GM18511 (cell line): ENCODE results near the gene SGF29.
"Not testable (repeated sequence)": the region's sequence is repeated elsewhere in the genome, so short reads cannot be mapped to it uniquely, and the experiment has no call there.

Experiments used
- ATAC-seq: cut with Tn5 transposase; IDR thresholded peaks from one replicate; pipeline ENCODE4 v1.9.1; 2021; ENCODE audit warnings: mild to moderate bottlenecking, moderate library complexity; ENCODE audit not compliant: unreplicated experiment

The SGF29 gene

DNA sequence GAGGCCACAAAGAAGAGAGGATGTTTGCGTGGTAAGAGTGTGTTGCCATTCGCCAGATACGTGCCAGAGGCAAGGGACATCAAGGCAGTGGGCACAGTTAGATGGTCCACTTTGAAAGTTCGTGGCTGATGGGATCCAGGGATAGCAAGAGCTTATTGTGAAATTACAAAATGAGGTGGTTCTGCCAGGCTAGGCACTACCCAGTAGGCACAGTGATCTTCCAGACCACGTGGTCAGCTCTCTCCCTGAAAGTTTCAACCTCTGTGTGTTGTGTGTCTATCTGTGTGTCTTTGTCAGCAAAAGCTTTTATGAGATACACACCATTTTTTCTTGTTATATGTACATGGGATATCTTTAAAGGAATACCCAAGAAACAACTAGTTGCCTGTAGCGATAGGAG is 9.5 kb downstream of the SGF29 start:
- no peak for ATAC-seq

DNA sequence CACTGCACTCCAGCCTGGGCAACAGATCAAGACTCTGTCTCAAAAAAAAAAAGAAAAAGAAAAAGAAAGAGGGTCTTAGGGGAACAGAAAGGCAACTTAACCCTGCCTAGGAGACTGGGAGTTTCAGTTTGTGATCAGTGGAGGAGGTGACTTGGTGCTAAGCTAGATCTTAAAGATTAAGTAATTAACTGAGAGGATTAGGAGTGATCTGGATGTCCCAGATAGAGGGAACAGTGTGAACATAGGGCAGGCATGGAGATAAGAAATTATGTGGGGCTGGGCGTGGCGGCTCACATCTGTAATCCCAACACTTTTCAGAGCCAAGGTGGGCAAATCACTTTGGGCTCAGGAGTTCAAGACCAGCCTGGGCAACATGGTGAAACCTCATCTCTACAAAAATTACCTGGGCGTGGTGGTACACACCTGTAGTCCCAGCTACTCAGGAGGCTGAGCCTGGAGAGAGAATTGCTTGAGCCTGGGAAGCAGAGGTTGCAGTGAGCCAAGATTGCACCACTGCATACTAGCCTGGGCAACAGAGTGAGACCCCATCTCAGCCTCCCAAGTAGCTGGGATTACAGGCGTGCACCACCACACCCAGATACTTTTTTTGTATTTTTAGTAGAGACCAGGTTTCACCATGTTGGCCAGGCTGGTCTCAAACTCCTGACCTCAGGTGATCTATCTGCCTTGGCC is 12.7 kb downstream of the SGF29 start:
- ATAC-seq: not testable (repeated sequence)

DNA sequence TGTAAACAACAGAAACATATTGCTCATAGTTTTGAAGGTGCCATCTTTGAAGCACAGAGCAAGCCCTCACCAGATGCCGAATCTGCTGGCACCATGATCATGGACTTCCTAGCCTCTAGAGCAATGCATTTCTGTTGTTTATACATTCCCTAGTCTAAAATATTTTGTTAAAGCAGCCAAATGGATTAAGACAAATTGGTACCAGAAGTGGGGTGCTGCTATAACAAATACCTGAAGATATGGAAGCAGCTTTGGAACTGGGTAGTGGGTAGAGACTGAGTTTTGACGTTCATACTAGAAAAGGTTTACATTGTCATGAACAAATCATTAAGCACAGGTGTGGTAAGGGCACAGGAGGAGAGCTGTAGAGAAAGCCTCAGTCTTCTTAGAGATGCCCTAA is 13.6 kb downstream of the SGF29 start:
- no peak for ATAC-seq

DNA sequence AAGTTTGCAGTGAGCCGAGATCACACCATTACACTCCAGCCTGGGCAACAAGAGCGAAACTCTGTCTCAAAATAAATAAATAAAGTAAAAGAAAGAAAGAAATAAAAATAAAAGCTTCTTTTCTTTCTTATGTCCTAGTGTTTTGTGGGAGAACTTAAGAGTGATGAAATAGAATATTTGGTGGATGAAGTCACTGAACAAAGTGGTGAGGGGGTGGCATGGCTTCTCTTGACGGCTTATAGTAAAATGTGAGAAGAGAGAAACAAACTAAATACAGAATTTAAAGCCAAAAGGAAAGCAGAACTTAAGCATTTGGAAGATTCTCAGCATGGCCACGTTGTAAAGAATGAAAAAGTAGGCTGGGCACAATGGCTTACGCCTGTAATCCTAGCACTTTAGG is 15.3 kb downstream of the SGF29 start:
- ATAC-seq: no peak

GRCh38 chr16:28569968-28570752 is 16.4 kb downstream of the SGF29 start:
- ATAC-seq: no peak

DNA sequence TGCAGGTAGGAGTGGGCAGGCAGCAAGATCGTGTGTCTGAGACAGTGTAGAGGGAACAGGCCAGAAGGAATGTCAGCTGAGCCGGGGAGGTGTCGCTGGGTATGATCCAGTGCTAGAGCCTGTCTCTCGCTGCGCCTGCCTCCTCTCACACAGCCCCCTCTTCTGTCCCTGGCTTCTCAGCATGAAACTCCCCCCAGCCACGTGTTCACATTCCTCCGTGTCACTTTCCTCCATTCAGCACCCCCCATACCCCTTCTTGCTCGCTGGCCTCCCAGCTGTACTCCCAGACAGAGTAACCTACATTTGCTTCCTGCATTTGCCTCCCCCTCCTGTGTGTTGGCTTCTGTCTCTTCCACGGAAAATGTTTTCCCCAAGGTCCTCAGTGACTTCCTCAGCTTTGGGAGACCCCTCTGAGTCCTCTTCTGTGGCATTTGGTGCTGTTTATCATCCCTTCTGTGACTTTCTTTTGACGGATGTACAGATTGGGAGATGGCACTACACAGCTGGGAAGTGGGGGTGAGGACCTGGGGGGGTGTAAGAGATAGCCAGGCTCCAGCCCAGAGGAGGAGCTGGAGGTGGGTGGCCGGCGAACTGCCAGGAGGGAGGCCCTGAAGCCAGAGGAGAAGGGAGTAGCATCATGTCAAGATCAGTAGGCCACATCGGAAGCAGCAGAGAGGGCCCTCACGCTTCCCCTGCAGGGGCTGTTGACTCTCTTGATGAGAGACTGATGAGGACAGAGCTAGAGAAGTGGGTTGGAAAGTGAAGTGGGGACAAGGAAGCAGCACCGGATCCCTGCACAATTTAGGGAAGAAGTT is 19.2 kb downstream of the SGF29 start:
- ATAC-seq: no peak

DNA sequence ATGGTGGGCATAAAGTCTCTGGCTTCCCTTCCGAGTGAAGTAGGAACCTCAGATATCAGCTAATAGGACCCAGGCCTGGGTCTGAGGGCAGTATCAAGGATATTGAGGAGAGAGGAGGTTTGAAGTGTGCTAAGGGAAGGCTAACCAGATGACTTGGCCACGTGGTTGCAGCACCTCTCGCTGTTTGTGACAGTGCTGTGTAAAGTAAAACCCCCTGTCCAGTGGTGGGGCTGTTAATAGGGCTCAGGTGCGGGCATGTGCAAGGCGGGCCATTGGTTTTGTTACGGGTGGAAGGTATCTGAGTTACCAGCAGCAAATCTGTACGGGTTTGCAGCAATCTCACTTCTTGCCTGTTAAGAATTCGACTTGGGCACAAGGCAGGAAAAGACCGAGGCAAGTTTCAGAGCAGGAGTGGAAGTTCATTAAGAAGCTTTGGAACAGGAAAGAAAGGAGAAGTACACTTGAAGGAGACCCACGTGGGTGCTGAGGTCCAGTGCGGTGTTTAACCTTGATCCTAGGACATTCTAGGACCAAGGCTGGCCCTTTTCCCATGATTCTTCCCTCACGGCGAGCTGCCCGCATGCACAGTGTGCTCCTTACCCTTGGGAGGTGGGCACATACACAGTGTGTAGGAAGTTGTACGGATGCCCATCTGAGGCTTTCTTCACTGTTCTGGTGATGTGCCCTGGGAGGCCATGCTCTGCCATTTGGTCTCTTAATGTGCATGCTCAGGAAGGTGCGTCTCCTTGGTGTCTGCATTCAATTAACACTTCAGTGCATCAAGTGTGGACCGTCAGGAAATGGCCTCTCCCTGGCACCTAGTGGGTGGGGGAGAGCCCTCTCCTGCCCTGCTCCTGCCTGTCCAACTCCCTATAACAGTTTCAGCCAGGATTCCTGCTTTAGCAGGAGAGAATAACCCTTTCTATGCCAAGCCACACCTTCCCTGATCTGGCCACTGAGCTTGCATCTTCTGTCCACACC is 20.3 kb downstream of the SGF29 start:
- ATAC-seq: no peak

GRCh38 chr16:28574925-28575324 is 21.2 kb downstream of the SGF29 start:
- ATAC-seq: no peak

GRCh38 chr16:28575446-28576109 is 21.9 kb downstream of the SGF29 start:
- no peak for ATAC-seq

DNA sequence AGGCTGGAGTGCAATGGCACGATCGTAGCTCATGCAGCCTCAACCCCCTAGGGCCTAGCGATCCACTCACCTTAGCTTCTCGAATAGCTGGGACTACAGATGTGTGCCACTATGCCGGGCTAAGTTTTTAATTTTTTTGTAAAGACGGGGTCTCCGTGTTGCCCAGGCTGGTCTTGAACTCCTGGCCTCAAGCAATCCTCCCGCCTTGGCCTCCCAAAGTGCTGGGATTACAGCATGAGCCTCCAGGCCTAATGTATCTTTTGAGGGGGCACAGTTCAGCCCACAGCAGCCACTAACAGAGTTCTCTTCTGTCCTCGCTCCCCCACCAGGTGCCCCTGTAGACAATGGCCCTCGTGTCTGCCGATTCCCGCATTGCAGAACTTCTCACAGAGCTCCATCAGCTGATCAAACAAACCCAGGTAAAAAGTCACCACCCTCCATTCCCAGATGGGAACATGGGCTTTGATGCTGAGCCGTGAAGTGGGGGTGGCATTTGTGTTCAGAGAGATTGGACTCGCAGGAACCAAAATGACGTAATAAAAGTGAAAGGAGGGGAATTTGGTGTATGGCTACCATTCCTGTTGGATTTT is 27.1 kb downstream of the SGF29 start:
- ATAC-seq: no peak

GRCh38 chr16:28585674-28586073 is 32.0 kb downstream of the SGF29 start:
- no peak for ATAC-seq

- ATAC-seq: no peak
Observed at GRCh38 chr16:28586466-28586865, 32.7 kb downstream of the SGF29 start.

DNA sequence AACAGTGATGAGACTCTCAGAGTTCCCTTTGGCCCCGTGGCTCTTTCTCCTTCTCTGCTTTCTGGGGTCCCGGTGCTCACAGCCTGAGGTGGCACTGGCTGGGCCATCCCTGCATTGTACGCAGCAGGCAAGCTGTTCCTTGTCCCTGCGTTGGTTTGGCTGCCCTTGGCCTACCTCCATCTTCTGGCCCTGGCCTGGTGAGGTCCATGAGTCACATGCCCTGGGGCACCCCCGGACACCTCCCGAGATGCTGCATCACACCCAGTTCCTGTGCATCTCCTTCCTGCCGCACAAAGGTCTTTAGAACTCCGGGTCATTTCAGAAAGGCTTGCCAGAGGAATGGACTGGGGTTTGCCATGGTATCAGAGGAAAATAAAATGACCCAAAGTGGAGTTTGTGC is 33.7 kb downstream of the SGF29 start:
- ATAC-seq: no peak

DNA sequence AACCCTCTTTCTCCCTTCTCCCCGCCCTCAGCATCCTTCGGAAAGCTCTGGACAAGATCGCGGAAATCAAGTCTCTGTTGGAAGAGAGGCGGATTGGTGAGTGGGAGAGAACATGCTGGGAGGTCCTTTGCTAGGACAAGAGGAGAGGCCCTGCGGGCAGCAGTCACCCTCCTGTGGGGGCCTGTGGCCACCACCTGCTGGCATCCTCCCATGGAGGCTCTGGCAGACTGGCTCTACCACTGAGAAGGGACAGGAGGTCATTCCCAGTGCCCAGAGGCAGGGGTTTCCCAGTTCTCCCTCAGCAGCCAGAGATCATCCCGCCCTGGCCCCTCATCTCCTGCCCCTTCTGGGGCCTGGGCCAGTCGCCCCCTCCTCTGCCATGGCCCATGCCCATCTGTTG is 35.3 kb downstream of the SGF29 start:
- ATAC-seq: no peak

DNA sequence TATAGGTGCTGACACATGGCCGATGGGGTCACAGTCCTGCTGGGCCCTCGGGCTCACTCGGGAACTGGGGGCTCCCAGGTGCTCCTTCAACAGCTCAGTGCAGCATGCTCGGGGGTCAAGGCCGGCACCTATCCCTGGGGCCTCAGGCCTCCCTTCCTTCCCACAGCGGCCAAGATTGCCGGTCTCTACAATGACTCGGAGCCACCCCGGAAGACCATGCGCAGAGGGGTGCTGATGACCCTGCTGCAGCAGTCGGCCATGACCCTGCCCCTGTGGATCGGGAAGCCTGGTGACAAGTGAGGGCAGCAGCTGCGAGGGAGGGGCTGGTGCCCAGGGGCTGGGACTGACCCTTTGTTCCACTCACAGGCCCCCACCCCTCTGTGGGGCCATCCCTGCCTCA is 36.2 kb downstream of the SGF29 start:
- ATAC-seq: no peak

DNA sequence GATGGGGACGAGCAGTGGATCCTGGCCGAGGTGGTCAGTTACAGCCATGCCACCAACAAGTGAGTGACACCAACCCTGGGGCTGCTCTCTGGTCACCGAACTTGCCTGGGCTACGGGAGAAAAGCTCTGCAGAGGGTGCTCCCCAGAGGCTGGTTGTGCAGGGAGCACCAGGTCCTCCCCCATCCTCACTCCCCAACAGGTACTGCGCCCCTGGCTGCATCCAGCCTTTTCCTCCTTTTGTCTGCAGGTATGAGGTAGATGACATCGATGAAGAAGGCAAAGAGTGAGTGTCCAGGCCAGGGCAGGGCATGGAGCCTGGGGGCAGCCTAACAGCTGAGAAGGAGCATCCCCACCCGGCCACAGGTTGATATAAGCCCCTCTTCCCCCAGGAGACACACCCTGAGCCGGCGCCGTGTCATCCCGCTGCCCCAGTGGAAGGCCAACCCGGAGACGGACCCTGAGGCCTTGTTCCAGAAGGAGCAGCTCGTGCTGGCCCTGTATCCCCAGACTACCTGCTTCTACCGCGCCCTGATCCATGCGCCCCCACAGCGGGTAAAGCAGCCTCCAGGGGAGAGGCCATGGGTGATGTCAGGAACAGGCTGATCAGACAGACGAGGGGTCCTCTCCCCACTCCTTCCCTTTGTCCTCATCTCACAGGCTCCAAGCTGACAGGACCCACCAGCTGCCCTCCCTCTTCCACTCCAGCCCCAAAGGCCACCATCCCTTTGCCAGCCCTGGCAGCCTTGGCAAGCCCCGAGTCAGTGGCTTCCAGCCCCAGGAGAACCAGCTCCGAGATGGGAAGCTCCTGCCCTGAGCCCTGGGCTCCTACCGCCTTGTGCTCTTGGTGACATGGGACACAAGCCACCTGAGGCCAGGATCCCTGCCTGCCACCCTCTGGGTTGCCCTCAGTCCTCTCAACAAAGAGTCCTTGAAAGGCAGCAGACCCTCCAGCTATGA is 36.9 kb downstream of the SGF29 start:
- no peak for ATAC-seq

DNA sequence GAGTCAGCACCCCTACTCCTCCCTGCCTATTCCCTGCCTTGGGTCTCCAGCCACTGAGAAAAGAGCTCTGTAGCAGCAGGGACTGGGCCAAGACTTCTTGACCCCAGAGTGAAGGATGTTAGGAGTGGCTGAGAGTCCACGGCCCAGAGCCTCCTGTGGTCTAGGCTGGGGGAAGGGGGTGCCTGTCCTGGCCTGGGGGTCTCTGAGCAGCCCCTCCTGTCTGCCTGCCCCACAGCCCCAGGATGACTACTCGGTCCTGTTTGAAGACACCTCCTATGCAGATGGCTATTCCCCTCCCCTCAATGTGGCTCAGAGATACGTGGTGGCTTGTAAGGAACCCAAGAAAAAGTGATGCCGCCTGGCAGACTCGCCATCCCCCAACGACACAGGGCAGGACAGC is 37.6 kb downstream of the SGF29 start:
- ATAC-seq: no peak

DNA sequence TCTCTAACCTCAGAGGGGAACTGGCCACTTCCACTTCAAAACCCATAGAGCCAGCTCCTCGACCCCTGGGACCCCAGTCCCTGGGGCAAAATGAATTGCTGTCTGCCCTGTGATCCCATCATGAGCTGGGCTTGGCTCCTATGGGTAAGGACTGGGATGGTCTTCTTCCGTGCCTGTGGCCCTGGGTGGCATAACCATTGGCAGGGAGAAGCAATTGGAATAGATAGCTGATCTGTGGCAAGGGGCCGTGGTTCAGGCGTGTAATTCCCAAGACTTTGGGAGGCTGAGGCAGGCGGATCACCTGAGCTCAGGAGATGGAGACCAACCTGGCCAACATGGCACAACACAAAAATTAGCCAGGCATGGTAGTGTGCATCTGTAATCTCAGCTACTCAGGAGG is 38.8 kb downstream of the SGF29 start:
- no peak for ATAC-seq
